GM21576 (cell line): Measurements from ENCODE around the gene HYDIN.

Experiments
- ATAC-seq: cut with Tn5 transposase; IDR thresholded peaks from one replicate; pipeline ENCODE4 v1.9.1; 2021; ENCODE audit warnings: mild to moderate bottlenecking, moderate library complexity; ENCODE audit not compliant: unreplicated experiment

Gene HYDIN

DNA sequence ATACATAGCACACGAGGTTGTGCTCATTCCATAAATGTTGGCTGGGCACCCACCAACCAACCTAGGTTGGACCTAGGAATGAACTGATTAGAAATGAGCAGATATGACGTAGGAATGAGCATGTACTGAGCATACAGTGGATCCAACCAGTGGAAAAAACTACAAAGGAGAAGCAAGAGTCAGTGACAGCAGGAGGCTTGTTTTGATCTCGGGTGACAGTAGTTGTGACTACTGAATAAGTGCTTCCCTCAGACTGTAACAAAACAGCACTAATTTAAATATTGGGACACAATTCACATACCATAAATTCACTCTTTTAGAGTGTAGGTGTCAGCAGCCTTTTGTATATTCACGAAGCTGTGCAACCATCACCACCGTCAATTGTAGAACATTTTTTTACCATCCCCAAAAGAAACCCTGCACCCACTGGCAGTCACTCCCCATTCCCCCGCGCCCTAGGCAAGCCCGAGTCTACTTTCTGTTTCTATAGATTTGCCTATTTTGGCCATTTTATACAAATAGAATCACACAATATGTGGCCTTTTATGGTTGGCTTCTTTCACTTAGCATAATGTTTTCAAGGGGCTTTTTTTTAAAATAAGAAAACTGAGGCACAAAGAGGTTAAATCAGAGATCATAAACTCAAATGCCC is 436.5 kb downstream of the HYDIN start:
- ATAC-seq: no peak

DNA sequence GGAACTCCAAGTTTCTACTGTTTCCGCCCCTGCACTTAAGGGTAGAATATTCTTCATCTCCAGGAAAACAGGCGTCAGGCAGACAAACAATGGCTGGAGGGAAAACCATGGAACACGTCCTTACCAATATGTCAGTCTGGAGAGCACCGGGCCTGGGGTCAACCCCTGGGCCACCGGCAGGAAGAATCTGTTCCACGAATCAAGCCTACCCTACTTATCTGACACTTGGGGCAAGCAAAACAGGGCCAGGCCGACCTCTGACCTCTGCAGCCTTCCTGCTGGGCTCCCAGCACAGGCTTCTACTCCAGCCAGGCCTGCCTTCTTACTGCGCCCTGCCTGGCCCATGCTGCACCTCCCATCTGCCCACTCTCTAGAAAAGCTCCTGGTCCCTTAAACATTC is 439.7 kb downstream of the HYDIN start:
- no peak for ATAC-seq

DNA sequence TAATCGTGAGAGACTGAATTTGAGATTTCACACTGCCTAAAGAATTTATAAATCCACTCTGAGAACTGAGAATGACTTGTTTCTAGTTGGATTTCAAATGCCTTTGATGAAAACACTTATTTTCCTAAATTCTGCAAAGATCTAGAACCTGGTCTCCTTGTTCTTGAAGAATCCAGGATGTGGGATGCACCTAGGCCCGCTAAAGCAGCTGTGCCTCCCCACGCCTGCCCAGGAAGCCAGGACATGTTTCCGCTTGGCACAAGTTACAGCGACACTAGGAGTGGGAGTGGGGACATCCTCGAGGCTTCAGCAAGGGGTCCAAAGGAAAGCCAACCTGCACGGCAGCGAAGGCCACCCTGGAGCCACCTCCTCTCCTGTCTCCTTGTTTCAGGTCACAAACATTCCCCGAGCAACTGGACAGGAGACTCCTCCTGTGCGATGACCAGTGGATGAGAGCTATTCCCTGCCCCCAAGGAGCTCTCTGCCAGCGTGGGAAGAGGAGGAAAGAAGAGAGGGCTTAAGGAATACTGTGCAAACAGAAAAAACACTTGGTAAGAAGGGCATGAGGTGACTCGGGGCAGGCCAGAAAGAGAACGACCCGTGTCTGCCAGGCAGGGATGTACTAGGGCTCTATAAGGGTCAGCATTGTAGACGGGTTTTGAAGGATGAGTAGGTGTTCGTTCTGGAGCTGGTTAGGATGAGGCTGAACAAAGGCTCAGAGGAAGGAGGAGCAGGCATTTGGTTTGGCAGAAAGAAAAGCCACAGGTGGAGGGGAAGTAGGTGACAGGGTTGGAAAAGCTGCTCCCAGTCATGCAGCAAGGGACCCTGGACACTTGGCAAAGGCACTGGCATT is 440.7 kb downstream of the HYDIN start:
- ATAC-seq: no peak

DNA sequence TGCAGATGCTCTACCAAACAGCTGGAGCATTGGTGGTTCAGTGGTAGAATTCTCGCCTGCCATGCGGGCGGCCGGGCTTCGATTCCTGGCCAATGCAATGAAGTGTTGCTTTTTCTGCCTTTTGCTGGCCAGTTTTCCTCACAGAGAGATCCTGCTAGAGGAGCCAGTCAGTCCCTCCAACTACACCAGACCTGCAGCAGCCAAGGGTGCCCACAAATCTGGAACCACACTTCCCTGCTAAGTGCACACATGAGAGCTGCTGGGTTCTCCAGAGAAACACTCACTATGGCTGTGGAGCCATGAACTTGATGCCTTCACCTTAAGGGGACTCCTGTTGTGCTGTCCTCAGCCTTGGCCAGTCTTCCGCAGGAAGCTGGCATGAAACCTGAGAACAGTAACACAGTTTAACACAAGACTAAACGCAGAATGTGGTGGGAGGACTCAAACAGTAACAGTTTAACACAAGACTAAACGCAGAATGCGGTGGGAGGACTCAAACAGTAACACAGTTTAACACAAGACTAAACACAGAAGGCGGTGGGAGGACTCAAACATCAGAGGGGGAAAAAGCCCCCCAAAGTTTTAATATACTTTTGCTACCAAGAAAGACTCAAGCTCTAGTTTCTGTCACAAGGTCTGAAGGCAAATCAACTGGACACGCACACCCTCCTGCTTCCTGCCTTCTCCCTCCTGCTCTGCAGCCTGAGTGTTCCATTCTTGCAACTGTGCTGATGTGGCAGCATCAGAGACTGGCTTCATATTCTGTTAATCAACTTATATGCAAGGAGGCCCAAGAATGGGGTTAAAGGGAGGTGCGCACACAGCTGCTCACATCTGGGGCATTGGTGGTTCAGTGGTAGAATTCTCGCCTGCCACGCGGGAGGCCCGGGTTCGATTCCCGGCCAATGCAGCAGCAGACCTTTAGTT is 441.6 kb downstream of the HYDIN start:
- ATAC-seq: no peak

DNA sequence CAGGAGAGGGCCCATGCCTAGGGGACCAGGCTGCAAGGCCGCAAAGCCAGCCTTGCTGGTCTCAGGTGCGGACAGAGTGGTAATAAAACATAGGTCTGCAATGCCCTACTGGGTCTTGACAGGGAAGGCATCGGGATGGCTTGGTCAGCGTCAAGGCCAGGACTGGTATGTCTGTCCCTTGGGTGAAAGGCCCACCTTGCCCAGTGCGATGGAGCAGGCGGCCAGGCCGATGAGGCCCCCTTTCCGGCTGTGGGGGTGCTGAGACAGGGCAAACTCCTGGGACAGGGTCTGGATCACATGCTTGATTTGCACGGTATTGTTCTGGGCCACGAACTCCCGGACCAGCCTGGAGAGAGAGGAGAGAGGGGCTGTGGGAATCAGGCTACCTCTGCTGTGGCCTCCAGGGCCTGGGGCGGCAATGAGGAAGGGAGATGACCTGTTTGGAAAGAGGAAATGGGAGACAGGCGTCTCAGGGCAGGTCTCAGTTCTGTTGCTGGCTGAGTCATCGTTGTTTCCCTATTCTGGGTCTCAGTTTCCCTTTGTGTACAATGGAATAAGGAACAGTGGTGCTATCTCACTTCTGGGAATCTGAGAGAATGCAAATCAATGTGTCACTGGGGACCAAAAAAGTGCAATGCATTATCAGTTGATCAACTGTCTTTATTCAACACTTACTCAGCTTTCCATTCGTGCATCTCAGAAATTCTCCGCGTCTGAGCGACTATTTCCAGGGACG is 444.3 kb downstream of the HYDIN start:
- no peak for ATAC-seq

DNA sequence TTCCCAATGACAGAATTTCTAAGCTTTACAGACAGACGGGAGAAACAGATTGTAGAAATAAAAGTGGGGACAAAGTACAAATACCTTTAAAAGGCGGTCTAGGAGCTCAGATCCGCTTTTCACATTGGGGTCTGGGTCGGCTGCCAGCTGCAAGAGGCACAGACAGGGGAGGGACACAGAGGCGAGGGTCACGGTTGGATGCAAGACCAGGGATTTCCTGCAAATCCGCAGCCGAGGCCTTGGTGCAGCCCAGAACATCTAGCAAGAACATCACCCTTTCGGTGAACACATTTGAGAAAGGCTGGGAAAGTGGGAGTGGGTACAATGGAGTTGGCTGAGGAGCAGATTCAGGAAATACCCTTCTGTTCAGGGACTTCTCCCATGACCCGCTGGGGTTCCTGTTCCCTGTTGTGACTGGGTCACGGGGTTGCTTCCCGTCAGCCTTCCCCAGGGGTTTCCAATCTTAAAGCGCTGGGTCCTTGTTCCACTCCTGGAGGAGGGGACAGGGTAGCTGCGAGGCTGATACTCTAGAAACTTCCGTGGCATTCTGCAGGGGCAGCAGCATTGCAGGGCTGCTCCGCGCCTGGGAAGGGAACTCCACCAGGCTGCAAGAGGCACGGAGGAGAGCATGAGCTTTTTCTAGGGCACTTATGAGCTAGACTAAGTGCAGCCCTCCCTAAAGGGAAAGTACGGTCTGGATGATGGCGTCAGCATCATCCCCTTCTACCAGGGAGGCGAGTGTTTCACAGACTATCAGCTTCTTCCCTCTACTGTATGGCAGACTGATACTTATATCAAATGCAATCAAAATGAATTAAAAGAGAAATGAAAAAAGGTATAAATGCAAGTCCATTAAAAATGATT is 445.6 kb downstream of the HYDIN start:
- ATAC-seq: no peak

DNA sequence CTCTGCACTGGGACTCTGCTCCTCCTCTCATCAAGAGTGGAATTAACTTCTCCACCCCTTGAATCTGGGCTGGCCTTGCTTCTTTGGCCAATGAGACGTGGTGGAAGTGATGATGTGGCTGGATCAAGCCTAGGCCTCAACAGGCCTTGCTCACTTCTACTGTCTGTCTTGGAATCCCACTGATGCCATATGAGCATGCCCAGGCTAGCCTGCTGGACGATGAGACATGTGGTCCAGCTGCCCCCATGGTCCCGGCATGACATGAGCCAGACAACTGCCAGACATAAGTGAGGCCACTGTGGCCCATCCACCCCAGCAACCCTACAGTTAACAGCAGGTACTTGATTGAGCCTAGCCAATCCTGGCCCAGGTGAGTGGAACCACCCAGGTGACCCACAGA is 448.3 kb downstream of the HYDIN start:
- no peak for ATAC-seq

DNA sequence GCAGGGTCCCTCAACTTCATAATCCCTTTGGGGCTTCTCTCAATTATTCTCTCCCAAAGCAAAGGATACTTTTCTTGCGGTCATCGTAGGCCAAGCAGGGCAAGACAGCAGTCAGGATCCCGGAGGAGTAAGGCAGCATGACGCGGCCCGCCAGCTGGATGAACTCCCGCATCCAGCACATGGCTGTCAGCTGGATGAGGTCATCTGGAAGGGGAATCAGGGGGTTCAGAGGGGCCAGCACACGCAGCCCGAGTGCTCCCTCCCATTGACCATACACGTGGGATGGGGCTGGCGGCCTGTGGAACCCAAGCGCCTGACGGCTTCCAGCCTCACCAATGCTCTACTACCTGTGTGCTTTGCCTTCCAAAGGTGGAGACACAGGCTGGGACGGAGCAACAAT is 448.7 kb downstream of the HYDIN start:
- no peak for ATAC-seq

DNA sequence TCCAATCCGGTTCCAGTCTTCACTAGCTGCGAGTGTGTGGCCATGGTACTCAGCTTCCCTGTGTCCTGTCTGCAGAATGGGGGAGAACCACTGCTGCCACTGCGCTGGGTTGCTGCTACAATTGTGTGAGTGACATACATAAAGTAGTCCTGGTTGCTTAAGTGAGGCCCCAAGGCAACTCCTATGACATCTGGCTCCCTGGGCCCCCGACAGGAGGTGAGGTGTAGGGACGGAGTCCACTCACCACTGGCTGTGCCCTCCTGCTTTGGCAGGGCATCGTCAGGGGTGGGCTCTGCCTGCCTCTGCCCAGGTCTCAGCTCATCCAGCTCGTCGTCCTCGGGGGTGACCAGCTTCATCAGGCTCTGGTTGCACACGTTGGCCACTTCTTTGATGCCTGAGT is 450.0 kb downstream of the HYDIN start:
- no peak for ATAC-seq

DNA sequence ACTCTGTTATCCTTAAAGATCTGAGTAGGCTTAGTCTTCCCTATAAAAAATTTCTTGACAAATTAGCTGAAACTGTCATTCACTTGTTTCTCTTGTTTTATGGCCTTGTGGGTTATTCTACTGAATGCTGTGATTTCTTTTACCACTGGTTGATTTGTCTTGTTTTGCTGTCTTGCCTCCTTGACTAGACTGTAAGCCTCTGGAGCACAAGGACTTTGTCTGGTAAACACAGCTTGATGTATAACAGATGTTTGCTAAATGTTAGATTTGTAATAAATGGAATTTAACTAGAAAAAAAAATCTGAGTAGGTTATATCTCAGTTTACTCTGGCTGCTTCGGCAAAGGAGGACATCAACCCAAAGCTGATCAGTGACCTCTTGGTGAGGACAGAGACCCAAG is 451.2 kb downstream of the HYDIN start:
- ATAC-seq: no peak

DNA sequence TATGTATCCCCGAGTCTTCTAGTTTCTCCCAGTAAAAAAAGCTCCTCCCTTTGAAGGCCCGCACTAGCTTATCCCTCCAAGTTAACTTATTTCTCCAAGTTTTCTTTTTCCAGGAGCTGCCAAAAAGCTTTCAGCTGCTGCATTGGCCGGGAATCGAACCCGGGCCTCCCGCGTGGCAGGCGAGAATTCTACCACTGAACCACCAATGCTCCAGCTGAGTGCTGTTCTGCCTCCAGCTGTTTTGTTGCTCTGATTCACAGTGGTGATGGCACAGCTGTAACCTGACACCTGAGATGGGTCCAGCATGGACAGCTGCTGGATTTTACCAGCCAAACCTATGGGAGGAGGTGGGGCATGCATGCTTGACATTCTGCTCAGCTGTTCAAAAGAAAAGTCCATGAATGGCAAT is 451.6 kb downstream of the HYDIN start:
- ATAC-seq: no peak

DNA sequence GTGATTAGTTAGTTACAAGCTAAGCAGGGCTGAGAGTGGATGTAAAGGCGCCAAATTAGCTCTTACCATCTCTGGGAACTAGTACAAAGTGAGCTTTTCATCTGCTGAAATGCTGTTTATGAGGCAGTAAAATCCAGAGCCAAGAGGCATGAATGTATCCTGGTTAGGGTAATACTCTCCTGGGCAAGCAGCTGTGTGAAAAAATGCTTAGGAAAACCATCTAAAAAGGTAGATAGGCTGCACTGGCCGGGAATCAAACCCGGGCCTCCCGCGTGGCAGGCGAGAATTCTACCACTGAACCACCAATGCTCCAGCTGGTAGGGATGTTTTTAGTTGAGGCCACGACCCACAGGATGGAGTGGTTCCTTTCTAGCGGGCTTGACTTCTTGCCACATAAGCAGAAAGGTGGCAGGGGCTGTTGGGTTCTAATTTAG is 452.5 kb downstream of the HYDIN start:
- ATAC-seq: no peak

DNA sequence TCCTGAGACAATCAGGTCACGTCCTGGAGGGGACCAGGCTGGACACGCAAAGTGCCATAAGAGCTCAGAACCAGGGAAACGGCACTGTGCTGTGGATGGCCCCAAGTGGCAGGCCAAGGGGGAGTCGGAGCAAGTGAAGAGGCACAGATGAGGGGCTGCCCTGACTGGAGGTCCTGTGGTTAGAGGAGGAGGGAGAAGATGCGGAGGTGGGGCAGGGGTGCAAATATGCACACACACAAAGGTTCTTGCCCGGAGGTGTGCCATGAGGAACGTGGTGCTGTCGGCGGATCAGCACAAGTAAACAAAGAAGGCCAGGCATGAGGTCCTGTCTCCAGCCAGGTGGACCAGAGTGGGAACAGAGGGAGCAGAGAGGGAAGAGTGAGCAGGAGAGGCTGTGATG is 453.0 kb downstream of the HYDIN start:
- no peak for ATAC-seq

DNA sequence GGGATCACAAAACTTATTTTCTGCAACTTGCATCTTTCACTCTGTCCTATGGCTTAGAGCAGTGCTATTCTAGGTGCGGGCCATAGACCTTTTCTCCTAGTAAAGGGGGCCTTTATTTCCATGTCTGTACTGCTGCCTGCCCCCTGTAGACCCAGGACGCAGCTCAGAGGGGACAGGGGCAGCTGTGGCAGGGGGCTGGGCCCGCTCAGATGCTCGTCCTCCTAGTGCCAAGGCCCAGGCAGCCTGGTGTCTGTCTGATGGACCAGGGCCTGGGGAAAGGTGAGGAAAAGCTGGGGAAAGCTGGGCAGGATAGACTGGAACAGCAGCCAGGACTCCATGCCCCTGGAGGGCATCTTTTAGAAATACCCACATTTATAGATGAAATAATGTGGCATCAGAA is 455.1 kb downstream of the HYDIN start:
- ATAC-seq: no peak

DNA sequence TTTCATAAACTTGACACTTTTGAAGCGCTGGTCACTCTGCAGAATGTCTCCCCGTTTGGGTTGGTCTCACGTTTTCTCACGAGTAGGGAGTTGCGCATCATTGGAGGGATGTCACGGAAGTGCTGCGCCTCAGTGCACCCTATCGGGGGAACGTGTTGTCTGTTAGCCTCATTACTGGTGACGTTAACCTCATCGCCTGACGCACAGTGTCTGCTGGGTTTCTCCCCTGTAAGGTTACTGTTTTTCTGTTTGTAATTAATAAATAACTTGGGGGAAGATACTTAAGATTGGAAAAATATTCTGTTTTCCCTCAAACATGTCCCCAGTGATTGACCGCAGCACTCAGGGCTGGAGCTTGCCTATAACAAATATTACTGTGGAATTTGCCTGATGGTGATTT is 456.3 kb downstream of the HYDIN start:
- ATAC-seq: no peak

DNA sequence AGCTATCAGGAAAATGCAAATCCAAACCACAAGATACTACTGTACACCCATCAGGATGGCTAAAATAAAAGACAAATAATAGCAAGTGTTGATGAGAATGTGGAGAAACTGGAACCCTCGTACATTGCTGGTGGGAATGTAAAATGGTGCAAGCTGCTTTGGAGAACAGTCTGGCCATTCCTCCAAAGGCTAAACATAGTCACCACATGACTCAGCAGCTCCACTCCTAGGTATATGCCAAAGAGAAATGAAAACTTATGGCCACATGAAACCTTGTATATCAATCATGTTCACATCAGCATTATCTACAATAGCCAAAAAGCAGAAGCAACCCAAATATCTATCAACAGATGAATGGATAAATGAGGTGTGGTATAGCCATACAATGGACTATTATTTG is 458.0 kb downstream of the HYDIN start:
- ATAC-seq: no peak

DNA sequence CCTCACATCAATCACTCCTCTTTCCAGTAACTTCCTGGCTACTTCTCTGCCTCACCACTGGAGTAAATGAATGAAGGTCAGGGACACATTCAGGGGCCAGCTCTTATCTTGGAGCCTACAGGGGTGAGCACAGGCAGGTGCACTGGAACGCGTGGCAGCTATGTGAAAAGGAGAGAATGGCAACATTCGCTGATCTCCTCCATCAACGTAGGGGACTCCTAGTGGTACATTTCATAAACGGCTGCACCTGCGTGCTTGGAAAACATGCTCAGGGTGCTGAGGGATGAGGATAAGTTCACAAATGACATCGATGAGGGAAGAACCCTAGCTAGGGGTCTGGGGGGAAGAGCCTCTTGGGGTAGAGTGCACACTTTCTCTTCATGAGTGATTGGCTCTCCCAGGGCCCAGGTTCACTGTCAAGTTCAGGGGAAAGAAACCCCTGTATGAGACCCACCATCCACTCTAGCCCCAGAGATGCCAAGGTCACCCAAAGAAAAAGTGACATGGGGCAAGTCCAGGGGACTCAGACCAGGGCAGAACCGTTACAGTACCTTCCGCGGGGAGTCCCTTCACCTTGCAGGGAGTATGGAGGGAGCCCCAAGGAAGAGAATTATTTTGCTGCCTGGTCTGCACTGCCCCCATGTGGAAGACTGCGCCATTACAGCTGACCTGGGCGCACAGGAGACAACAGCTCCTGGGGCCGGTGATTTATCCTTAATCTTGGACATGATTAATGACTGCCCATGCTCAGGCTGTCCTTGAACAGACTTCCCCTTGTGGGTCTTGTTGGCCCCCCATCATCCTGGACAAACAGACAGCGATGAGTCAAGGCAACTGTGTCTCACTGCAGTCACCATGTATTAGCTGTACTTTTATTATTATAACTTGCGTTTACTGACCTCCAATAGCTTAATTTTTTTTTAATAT is 459.6 kb downstream of the HYDIN start:
- ATAC-seq: peak; percentile 72

DNA sequence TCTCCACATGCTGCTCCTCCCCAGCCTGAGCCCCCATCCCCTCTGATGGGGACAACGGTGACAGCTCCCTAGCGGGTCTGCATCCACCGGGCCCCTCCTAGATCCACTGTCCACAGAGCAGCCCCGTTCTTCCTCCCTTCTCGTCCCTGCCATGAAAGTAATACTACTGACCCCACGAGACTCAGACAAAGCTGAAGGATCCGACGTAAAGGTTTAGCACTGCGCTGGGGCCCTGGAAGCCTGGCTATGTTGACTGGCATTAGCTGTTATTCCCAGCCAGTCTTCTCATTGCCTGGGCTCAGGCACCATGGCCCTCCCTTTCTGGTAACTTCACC is 460.3 kb downstream of the HYDIN start:
- ATAC-seq: no peak

DNA sequence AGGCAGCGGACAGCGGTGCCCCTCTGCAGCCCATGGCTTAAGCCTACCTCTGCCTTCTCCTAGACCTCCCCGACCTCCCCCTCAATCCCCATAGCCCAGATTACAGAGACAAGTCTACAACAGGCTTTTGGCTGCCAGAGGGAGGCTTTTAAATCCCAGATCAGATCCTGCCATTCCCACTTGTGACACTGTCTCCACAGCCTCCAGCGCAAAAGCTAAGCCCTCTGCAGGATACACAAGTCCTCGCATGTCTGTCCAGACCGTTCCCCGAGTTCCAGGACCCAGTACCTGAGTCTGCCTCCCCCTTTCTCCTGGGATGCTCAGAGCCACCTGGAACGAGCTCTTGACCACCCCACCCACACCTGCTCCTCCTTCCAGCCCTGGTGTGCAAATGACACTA is 460.8 kb downstream of the HYDIN start:
- ATAC-seq: no peak
